OCI-LY7 (cell line): ENCODE measurements around the gene PLEKHH1. TPM values are rescaled to one million over a fixed set of nuclear protein-coding genes. Genes with fewer than 3 reads are reported as not detected.

Source experiments
- BruUV-seq: library from RNA; stranded (reverse); fragments of 400-500 nt; replicated peaks from 2 replicates; lab custom pipeline; 2021; lab: Mats Ljungman, UMichigan
- CTCF ChIA-PET: fragments of 300-600 bp; sonication (Branson Sonifier 250); formaldehyde crosslinking; loops from one replicate; lab custom pipeline; 2022; ENCODE audit warnings: antibody characterized with exemption; ENCODE audit not compliant: unreplicated experiment; lab: Charles Lee
- POLR2A ChIA-PET: fragments of 300-600 bp; sonication (Branson Sonifier 250); formaldehyde crosslinking; loops from one replicate; lab custom pipeline; 2022; ENCODE audit warnings: antibody characterized with exemption; lab: Charles Lee
- DNase-seq: peaks from one replicate; pipeline ENCODE4 v3.0.0-alpha.2; 2015; ENCODE audit warnings: low spot score
- H2AFZ ChIP-seq: fragments of 200-600 bp; sonication (generic), shearing (Covaris generic); 2 replicates; pipeline ENCODE4 v1.6.1; 2014; ENCODE audit warnings: mild to moderate bottlenecking, antibody characterized with exemption, low read length, moderate library complexity
- H3K27ac ChIP-seq: fragments of 200-600 bp; sonication (generic); 2 replicates; pipeline ENCODE4 v1.5.1; 2014; ENCODE audit warnings: mixed run types, low read depth, mild to moderate bottlenecking, moderate library complexity, low read length, inconsistent platforms; ENCODE audit not compliant: poor library complexity, severe bottlenecking
- H3K36me3 ChIP-seq: fragments of 200-600 bp; sonication (generic); 2 replicates; pipeline ENCODE4 v1.6.1; 2014; ENCODE audit warnings: mild to moderate bottlenecking, antibody characterized with exemption, low read length, moderate library complexity, mixed read lengths; ENCODE audit not compliant: insufficient read depth
- H3K4me1 ChIP-seq: fragments of 200-600 bp; sonication (generic); 2 replicates; pipeline ENCODE4 v1.5.1; 2014; ENCODE audit warnings: mild to moderate bottlenecking, low read length; ENCODE audit not compliant: insufficient read depth, poor library complexity, severe bottlenecking
- H3K4me2 ChIP-seq: fragments of 200-600 bp; sonication (generic); 2 replicates; pipeline ENCODE4 v1.6.1; 2014; ENCODE audit warnings: mild to moderate bottlenecking, low read length
- H3K4me3 ChIP-seq: fragments of 200-600 bp; sonication (generic); 2 replicates; pipeline ENCODE4 v1.5.1; 2014; ENCODE audit warnings: mild to moderate bottlenecking, low read depth, low read length; ENCODE audit not compliant: poor library complexity, severe bottlenecking
- H3K79me2 ChIP-seq: fragments of 200-600 bp; sonication (generic); 2 replicates; pipeline ENCODE4 v1.6.1; 2016; ENCODE audit warnings: low read depth, mild to moderate bottlenecking, low read length, moderate library complexity, mixed read lengths; ENCODE audit not compliant: insufficient read depth
- H3K9me2 ChIP-seq: fragments of 200-600 bp; sonication (generic); 2 replicates; pipeline ENCODE4 v1.6.1; 2016; ENCODE audit warnings: mild to moderate bottlenecking, low read length, mixed read lengths; ENCODE audit not compliant: insufficient read depth
- H3K9me3 ChIP-seq: fragments of 200-600 bp; sonication (generic); 2 replicates; pipeline ENCODE4 v1.6.1; 2014; ENCODE audit warnings: mild to moderate bottlenecking, mixed run types, low read length, mixed read lengths
- H4K20me1 ChIP-seq: fragments of 200-600 bp; sonication (generic); 2 replicates; pipeline ENCODE4 v1.6.1; 2014; ENCODE audit warnings: mild to moderate bottlenecking, antibody characterized with exemption, low read length, moderate library complexity, mixed read lengths; ENCODE audit not compliant: insufficient read depth
- CTCF ChIP-seq: fragments of 200-600 bp; sonication (generic); conservative IDR thresholded peaks from 2 replicates; pipeline ENCODE4 v1.5.1; 2014; ENCODE audit warnings: mild to moderate bottlenecking, antibody characterized with exemption, low read length, moderate library complexity, mixed read lengths
- EZH2phosphoT487 ChIP-seq: fragments of 200-600 bp; sonication (generic); IDR thresholded peaks from 2 replicates; pipeline ENCODE4 v1.6.1; 2018; ENCODE audit warnings: low read depth, borderline replicate concordance, mild to moderate bottlenecking, mixed run types, antibody characterized with exemption, low read length, moderate library complexity, mixed read lengths
- intact Hi-C: fragments of 100-400 bp; cut with micrococcal nuclease; formaldehyde crosslinking; loops from one replicate; pipeline ENCODE4 v1.10.0; 2022; ENCODE audit not compliant: unreplicated experiment
- total RNA-seq, 2 experiments: library from RNA; depleted of rRNA in 1 of 2; stranded (reverse); fragments of >200 nt in 1 of 2; shearing (Covaris generic) in 1 of 2; gene quantifications; 2 replicates each; pipeline ENCODE4 v1.2.3, GENCODE V29; 2014 to 2022

PLEKHH1 gene
- total RNA-seq, 2 experiments from 2014 or later: not detected

- POLR2A ChIA-PET: interaction anchor here (0.7 to 1.5 kb wide), 3 partner anchors 12 to 23 kb away, joined by 3 read pairs; no protein-coding TSS in a partner anchor
- no peak overlapping the region for H3K4me2 ChIP-seq
- no peaks in the 10 kb centered on the region for H3K79me2 ChIP-seq
- no peak for DNase-seq
- intact Hi-C loops: no loop called here
- H4K20me1 ChIP-seq: no peaks in the 10 kb centered on the region
- BruUV-seq: no TSS peak
- H3K27ac ChIP-seq: no peak overlapping the region
- no peak for TF ChIP-seq EZH2phosphoT487
- no peak for TF ChIP-seq CTCF
- no peak overlapping the region for H2AFZ ChIP-seq
- peaks cover 46% of the 10 kb centered on the region; the same call in 1 of the 2 replicates for H3K9me3 ChIP-seq
- H3K9me2 ChIP-seq: no peaks in the 10 kb centered on the region
- peaks cover 61% of the 10 kb centered on the region for H3K4me1 ChIP-seq
- no peak overlapping the region for H3K4me3 ChIP-seq
- peaks cover 27% of the 10 kb centered on the region for H3K36me3 ChIP-seq
- CTCF ChIA-PET: no interaction called here
Measured at GRCh38 chr14:67491285-67491684, 41.8 kb upstream of the PLEKHH1 start.

GRCh38 chr14:67491741-67492507, 41.2 kb upstream of the PLEKHH1 start:
- peak overlapping the region; percentile 72 for H3K27ac ChIP-seq
- POLR2A ChIA-PET: interaction anchor here (0.6 to 2.6 kb wide), 5 partner anchors 12 to 75 kb away, joined by 3 to 15 read pairs (median 3); no protein-coding TSS in a partner anchor
- no TSS peak for BruUV-seq

More at GRCh38 chr14:67491741-67492507, 41.2 kb upstream of the PLEKHH1 start:
- Histone ChIP-seq H3K4me1 (peaks cover 60% of the 10 kb centered on the region), H3K36me3 (peaks cover 22% of the 10 kb centered on the region), H4K20me1 (no peaks in the 10 kb centered on the region), H3K79me2 (no peaks in the 10 kb centered on the region), H2AFZ (no peak overlapping the region), H3K9me2 (no peaks in the 10 kb centered on the region), H3K4me2 (0 out of 2 replicates have a peak overlapping the region, but pooled peaks have one; percentile 28), H3K4me3 (no peak overlapping the region), H3K9me3 (peaks cover 41% of the 10 kb centered on the region; the same call in 1 of the 2 replicates)
- no peak for DNase-seq
- CTCF ChIA-PET: no interaction called here
- intact Hi-C loops: no loop called here
- no peak for TF ChIP-seq EZH2phosphoT487
- no peak for TF ChIP-seq CTCF
